Tongue (tissue), 2 donors: Measurements from ENCODE around the gene HCAR3. TPM values are rescaled to one million over a fixed set of nuclear protein-coding genes. Genes with fewer than 3 reads are reported as not detected.
"Not testable (repeated sequence)": the region's sequence is repeated elsewhere in the genome, so short reads cannot be mapped to it uniquely, and the experiment has no call there.

Experiments
- DNase-seq: peaks from one replicate; pipeline ENCODE4 v3.0.0-alpha.2; 2015
- total RNA-seq: library from RNA; depleted of rRNA; stranded (reverse); fragments of >200 nt; gene quantifications from one replicate; pipeline ENCODE4 v1.2.3, GENCODE V29; 2014

HCAR3 gene
- total RNA-seq, 1 donor from 2014 or later: 2.6 TPM

- DNase-seq: no peak
Measured at GRCh38 chr12:122722387-122722786, 5.8 kb upstream of the HCAR3 start.

- peak; percentile 28 for DNase-seq
Measured at GRCh38 chr12:122721057-122721545, 4.5 kb upstream of the HCAR3 start.

DNA sequence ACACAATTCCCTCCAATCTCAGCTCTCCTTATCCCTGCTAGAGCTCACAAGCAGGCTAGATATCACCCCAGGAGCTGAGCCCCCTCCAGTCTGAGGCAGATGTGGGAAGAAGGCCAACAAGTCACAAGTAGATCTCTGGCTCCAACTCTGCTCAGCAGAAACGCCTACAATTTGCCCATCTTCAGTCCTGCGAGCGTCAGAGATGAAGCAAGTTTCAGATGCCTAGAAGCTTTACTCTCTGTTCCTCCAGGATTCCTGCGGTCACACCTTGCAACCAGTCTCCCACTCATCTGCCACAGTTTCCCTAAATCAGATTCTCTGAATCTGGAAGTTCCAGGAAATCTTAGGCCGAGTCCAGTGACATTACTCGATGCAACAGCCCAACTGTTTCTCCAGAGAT lies 1.4 kb downstream of the HCAR3 start:
- DNase-seq: not testable (repeated sequence)

DNA sequence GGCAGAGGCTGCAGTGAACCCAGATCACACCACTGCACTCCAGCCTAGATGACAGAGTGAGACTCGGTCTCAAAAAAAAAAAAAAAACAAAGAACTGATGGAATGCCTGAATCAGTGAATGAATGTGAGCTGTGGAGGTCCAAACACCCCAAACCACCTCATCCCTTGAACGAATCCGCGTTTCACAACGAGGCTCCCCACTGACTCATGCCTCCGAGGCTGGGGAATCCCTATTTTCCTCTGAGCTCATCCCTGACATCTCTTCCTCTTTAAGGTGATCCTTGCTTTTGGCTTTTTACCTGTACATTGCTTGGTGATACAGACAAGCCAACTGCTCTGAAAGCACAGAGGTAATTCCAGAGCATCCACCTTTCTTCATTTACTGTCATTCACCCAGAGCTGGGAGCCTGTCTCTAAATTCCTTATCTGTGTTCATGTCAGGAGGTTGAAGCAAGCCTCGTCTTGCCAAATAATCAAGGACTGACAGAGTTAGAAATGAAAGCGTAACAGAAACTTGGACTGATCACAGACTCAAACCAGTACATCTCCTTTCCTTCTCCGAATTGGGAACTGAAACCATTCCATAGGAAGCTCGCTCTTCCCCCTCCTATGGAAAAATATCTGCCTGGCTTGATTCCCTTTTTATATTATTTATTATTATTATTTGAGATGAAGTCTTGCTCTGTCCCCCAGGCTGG lies 3.0 kb downstream of the HCAR3 start:
- DNase-seq: not testable (repeated sequence)

DNA sequence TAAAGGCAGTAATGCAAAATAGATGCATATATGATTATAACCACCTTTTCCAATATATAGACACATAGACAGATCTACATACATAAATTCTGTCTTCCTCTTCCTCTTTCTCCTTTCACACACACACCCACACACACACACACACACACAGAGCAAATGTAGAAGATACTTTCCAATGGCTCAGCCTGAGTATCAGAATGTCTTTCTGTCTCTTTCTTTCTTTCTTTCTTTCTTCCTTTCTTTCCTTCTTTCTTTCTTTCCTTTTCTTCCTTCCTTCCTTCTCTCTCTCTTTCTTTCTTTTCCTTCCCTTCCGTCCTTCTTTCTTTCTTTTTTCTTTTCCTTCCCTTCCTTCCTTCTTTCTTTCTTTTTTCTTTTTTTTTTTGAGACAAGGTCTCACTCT lies 5.3 kb downstream of the HCAR3 start:
- not testable (repeated sequence) for DNase-seq

GRCh38 chr12:122710341-122710740 lies 6.3 kb downstream of the HCAR3 start:
- not testable (repeated sequence) for DNase-seq

DNA sequence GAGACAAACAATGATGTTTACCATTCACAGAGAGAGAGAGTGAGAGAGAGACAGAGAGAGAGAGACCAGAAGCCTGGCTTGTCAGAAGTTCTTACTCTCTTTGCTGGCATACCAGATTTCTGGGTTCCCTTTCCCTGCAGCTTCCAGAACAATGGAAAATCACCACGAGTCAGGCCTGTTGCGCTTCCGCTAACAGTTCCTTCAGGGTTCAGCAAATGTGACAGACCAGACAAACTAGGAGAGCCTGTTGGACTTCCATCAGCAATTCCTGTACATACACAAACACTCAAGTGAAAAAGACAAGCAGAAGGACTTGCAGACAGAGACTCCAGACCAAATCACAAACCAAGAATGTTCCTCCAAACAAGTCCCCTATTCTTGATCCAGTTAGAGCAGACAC lies 7.3 kb downstream of the HCAR3 start:
- not testable (repeated sequence) for DNase-seq

DNA sequence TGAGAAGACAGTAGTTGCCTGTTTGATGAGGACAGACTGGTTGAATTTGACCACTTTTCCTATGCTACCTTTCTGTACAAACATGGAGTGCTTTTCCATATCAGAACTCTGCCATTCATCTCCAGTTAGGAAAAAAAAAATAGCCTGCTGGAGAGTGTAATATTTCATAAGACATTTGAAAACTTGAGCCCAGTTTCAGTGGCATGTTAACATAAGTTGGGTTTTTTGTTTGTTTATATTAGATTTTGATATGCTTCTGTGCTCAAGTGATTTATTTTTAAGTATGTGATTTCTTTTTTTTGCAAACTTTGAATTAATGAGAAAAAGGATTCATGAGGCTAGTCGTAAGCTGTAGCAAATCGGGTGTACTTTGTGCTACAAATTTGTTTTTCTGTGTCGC lies 12.8 kb downstream of the HCAR3 start:
- DNase-seq: not testable (repeated sequence)

- peak; percentile 30 for DNase-seq
Measured at GRCh38 chr12:122702890-122703611, 13.6 kb downstream of the HCAR3 start, which contains the start of gene HCAR2. Gene HCAR2 (minus strand): TSS chr12:122703357. CDS start chr12:122703283, 74 bp downstream.

DNA sequence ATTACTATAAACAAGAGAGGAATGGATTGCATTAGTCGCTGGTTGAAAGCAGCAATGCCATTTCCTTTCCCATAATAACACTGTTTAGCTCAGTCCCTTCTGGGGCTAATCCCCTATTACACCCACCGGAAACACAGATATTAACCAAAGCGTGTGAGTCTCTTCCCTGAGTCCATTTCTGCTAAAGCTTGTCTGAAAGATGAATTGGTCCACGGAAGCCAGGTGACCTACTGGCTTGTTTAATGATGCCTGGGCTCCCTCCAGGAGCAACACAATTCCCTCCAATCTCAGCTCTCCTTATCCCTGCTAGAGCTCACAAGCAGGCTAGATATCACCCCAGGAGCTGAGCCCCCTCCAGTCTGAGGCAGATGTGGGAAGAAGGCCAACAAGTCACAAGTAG lies 15.1 kb downstream of the HCAR3 start:
- not testable (repeated sequence) for DNase-seq

GRCh38 chr12:122700038-122700710 lies 16.4 kb downstream of the HCAR3 start:
- DNase-seq: not testable (repeated sequence)

GRCh38 chr12:122696922-122697321 lies 19.7 kb downstream of the HCAR3 start:
- not testable (repeated sequence) for DNase-seq

- no peak for DNase-seq
Measured at GRCh38 chr12:122691566-122691965, 25.0 kb downstream of the HCAR3 start.

DNA sequence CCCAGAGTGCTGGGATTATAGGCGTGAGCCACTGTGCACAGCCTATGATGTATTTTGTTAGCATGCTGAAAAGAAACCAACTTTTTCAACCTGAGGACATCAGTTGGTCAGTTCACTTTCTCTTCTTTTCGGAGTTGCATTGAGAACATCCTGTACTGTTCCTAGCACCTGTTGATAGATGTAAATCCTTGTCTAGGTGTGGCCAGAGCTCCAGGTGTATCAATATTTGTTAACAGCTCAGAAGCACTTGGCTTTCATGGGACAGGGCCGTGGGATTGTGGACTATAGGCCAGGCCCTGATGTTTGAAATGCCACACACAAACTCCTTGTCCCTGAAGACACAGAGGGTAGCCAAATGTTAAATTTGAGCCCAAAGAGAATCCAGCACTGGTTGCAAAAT lies 28.3 kb downstream of the HCAR3 start:
- DNase-seq: no peak

- DNase-seq: peak; percentile 52
Measured at GRCh38 chr12:122687086-122687485, 29.5 kb downstream of the HCAR3 start.

DNA sequence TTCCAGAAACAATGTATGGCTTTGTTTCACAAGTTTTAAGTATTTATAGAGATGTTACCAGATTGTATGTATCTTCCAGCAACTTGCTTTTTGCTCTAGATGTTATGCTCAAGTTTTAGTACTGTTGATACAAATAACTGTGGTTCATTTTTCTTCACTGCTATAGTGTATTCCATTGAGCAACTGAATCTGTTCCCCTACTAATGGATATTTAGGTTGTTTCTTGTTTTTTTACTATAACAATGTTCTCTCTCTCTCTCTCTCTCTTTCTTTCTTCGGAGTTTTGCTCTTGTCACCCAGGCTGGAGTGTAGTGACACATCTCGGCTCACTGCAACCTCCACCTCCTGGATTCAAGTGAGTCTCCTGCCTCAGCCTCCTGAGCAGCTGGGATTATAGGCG lies 30.1 kb downstream of the HCAR3 start:
- DNase-seq: no peak

DNA sequence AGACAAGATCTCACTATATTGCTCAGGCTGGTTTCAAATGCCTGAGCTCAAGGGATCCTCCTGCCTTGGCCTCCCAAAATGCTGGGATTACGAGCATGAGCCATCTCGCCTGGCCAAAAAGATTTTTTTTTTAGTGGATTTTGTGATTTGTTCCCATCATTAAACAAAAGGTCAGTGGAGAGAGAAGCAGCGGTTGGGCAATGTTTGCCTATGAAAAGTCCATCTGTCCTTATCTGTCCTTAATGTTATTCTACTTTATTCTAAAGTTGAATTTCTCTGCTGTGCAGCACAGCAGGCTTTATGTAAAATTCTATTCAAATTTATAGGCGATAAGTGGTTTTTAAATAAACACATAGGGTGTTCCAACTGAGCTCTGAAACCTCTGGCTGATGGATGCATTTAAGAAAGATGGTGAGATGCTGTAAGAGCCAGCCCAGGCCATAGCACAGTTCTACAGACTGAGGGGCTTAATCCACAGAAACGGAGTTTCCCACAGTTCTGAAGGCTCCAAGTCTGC lies 32.3 kb downstream of the HCAR3 start:
- DNase-seq: no peak

GRCh38 chr12:122681814-122682213 lies 34.8 kb downstream of the HCAR3 start:
- no peak for DNase-seq

DNA sequence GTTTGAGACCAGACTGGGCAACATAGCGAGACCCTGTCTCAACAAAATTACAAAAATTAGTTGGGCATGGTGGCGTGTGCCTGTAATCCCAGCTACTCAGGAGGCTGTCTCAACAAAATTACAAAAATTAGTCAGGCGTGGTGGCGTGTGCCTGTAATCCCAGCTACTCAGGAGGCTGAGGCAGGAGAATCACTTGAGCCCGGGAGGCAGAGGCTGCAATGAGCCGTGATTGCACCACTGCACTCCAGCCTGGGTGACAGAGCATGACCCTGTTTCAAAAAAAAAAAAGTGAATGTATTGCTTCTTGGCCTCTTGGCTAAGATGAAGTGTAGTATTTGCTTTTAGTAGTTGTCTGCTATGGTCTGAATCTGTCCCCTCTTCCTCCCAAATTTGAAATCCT lies 35.6 kb downstream of the HCAR3 start:
- not testable (repeated sequence) for DNase-seq

GRCh38 chr12:122676781-122677180 lies 39.8 kb downstream of the HCAR3 start:
- not testable (repeated sequence) for DNase-seq

DNA sequence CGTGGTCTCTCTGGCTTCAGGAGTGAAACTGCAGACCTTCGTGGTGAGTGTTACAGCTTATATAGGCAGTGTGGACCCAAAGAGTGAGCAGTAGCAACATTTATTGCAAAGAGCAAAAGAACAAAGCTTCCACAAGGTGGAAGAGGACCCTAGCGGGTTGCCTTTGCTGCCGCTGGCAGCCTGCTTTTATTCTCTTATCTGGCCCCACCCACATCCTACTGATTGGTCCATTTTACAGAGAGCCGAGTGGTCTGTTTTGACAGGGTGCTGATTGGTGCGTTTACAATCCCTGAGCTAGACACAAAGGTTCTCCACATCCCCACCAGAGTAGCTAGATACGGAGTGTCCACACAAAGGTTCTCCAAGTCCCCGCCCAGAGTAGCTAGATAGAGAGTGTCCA lies 40.6 kb downstream of the HCAR3 start:
- DNase-seq: not testable (repeated sequence)

GRCh38 chr12:122672515-122672914 lies 44.1 kb downstream of the HCAR3 start:
- DNase-seq: no peak
